Small intestine (tissue), 7 donors: ENCODE measurements around the gene ERF. TPM values are rescaled to one million over a fixed set of nuclear protein-coding genes. Genes with fewer than 3 reads are reported as not detected.

ENCODE experiments used
- DNase-seq, 2 donors: peaks; one replicate each; pipeline versions ENCODE4 v3.0.0 to v3.0.0-alpha.2; 2013
- FAIRE-seq: peaks from 2 replicates; lab custom pipeline; 2012; peaks lifted over from hg19 to GRCh38; lab: Jason Lieb, UNC
- H3K27ac ChIP-seq, 3 donors: one replicate each; pipeline ENCODE4 v1.5.1; 2013; ENCODE audit warnings: low read length in 2 of 3, mild to moderate bottlenecking in 2 of 3, control low read depth in 1 of 3, inconsistent platforms in 1 of 3, low read depth in 1 of 3, moderate library complexity in 1 of 3
- H3K27me3 ChIP-seq, 3 donors: one replicate each; pipeline ENCODE4 v1.6.1; 2013; ENCODE audit warnings: low read length in 3 of 3, inconsistent platforms in 1 of 3; ENCODE audit not compliant: control insufficient read depth in 3 of 3, insufficient read depth in 3 of 3
- H3K36me3 ChIP-seq, 3 donors: one replicate each; pipeline ENCODE4 v1.6.1; 2013; ENCODE audit warnings: low read length in 3 of 3, inconsistent platforms in 1 of 3, low read depth in 1 of 3, mild to moderate bottlenecking in 1 of 3, moderate library complexity in 1 of 3; ENCODE audit not compliant: control insufficient read depth in 3 of 3, insufficient read depth in 2 of 3
- H3K4me1 ChIP-seq, 3 donors: one replicate each; pipeline ENCODE4 v1.6.1; 2013; ENCODE audit warnings: low read length in 2 of 3, inconsistent platforms in 1 of 3, low read depth in 1 of 3, mild to moderate bottlenecking in 1 of 3, moderate library complexity in 1 of 3; ENCODE audit not compliant: control insufficient read depth in 3 of 3, insufficient read depth in 2 of 3
- H3K4me3 ChIP-seq, 3 donors: one replicate each; pipeline ENCODE4 v1.5.1; 2013; ENCODE audit warnings: low read length in 3 of 3, control low read depth in 1 of 3, inconsistent platforms in 1 of 3, low read depth in 1 of 3, mild to moderate bottlenecking in 1 of 3, moderate library complexity in 1 of 3
- H3K9me3 ChIP-seq, 2 donors: one replicate each; pipeline ENCODE4 v1.6.1; 2013; ENCODE audit warnings: low read depth in 1 of 2, low read length in 1 of 2; ENCODE audit not compliant: control insufficient read depth in 2 of 2, insufficient read depth in 1 of 2
- WGBS, 3 donors: extraction: QIAGEN DNeasy Blood & Tissue Kit; methylation state at CpG; one replicate each; pipeline ENCODE4 v1.1.7; 2013; 5-methylcytosine and 5-hydroxymethylcytosine counted together
- polyA plus RNA-seq, 4 donors: library from polyadenylated mRNA; stranded (reverse) in 3 of 4; unstranded in 1 of 4; fragments of 200-250 nt in 3 of 4; fragments of 120-200 nt in 1 of 4; gene quantifications; one replicate each; pipeline versions ENCODE4 v1.2.1 to v1.2.3, GENCODE V29; 2013
- donor health status: healthy with polysubstance abuse.
- donor health status: control.
- donor health status: control.
- donor health status: Bipolar disorder and iron deficiency.
- donor health status: healthy.

ERF gene
- polyA plus RNA-seq, 4 donors: 28.6 to 60.7 (median 41.7) TPM

DNA sequence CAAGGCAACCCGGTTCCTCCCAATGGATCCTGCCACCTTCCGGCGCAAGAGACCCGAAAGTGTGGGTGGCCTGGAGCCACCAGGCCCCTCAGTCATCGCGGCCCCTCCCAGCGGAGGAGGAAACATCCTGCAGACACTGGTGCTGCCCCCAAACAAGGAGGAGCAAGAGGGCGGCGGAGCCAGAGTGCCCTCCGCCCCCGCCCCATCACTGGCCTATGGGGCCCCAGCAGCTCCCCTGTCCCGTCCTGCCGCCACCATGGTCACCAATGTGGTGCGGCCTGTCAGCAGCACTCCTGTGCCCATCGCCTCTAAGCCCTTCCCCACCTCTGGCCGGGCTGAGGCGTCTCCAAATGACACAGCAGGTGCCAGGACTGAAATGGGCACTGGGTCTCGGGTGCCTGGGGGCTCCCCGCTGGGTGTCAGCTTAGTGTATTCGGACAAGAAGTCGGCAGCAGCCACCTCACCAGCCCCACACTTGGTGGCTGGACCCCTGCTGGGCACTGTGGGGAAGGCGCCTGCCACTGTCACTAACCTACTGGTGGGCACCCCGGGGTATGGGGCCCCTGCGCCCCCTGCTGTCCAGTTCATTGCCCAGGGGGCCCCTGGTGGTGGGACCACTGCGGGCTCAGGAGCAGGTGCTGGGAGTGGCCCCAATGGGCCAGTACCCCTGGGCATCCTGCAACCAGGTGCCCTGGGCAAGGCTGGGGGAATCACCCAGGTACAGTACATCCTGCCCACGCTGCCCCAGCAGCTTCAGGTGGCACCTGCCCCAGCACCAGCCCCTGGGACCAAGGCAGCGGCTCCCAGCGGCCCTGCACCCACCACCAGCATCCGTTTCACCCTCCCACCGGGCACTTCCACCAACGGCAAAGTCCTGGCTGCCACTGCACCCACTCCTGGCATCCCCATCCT, 35.9 kb upstream of the ERF start:
- peaks cover 0 to 42% (median 0%) of the 10 kb centered on the region in 3 donors for H3K4me1 ChIP-seq
- DNase-seq (no peak), FAIRE-seq (no peak)
- no peaks in the 10 kb centered on the region for H3K9me3 ChIP-seq
- H3K4me3 ChIP-seq: no peak overlapping the region
- peaks cover 22 to 92% (median 23%) of the 10 kb centered on the region in 3 donors for H3K36me3 ChIP-seq
- WGBS, 3 donors: 82 to 90% (median 89%) methylated on average over 31 of the region's 31 CpGs
- H3K27ac ChIP-seq: no peak overlapping the region
- no peaks in the 10 kb centered on the region for H3K27me3 ChIP-seq

DNA sequence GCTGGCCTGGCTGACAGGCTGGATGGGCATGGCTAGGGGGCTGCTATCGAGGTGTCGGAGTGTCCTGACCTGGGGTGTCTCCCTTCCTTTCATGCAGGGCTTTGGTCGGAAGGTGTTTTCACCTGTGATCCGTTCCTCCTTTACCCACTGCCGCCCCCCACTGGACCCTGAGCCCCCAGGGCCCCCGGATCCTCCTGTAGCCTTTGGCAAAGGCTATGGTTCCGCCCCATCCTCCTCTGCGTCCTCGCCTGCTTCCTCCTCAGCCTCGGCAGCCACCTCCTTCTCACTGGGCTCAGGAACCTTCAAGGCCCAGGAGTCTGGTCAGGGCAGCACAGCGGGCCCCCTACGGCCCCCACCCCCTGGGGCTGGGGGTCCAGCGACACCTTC, 35.2 kb upstream of the ERF start:
- H3K36me3 ChIP-seq: peaks cover 22 to 86% (median 23%) of the 10 kb centered on the region in 3 donors
- peaks cover 0 to 49% (median 4%) of the 10 kb centered on the region in 3 donors for H3K4me1 ChIP-seq
- H3K4me3 ChIP-seq: no peak overlapping the region
- no peaks in the 10 kb centered on the region for H3K27me3 ChIP-seq
- 83 to 91% (median 84%) methylated on average over 13 of the region's 13 CpGs for WGBS, 3 donors
- DNase-seq (no peak), FAIRE-seq (no peak)
- H3K9me3 ChIP-seq: no peaks in the 10 kb centered on the region
- H3K27ac ChIP-seq: no peak overlapping the region

DNA sequence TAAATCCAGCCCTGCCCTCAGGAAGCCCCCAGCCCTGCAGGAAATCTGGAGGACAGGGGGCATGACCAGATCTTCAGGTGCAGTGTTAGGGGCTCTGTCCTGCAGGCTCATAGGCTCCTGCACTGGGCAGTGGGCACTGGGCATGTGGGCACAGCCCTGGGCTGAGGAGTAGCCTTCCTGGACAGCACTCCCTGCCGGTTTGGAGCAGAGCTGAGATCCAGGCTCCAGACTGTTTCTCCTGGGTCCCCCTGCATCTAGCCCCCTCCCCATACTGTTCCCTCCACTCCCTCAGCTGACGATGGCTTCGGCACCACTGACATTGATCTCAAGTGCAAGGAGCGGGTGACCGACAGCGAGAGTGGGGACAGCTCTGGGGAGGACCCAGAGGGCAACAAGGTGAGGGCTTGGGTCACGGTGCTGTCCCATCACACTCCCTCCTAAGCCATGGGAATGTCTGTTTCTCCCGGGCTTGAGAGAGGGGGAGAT, 34.7 kb upstream of the ERF start:
- DNase-seq (no peak), FAIRE-seq (no peak)
- Histone ChIP-seq H3K36me3 (peaks cover 22 to 81% (median 23%) of the 10 kb centered on the region in 3 donors), H3K27ac (no peak overlapping the region), H3K27me3 (no peaks in the 10 kb centered on the region), H3K9me3 (no peaks in the 10 kb centered on the region), H3K4me1 (peaks cover 3 to 54% (median 4%) of the 10 kb centered on the region in 3 donors), H3K4me3 (no peak overlapping the region)
- 90 to 95% (median 92%) methylated on average over 8 of the region's 8 CpGs for WGBS, 3 donors

DNA sequence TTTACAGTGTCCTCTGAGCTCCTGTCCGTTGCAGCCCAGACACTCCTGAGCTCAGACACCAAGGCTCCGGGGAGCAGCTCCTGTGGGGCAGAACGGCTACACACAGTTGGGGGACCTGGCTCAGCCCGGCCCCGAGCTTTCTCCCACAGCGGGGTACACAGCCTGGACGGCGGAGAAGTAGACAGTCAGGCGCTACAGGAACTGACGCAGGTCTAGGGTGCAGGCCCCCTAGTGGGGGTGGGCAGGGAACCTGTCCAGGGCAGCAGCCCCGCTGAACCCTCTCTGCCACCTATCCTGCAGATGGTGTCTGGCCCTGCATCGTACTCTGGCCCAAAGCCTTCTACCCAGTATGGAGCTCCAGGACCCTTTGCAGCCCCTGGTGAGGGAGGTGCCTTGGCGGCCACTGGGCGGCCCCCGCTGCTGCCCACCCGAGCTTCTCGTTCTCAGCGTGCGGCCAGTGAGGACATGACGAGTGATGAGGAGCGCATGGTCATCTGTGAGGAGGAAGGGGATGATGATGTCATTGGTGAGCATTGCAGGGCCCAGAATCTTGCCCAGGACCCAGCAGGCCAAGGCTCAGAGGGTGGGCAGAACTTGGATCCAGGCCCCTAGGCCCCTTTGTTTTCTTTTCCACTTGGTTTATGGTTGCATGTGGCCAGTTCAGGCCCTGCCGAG, 34.1 kb upstream of the ERF start:
- WGBS, 3 donors: 93 to 95% (median 93%) methylated on average over 20 to 22 of the region's 22 CpGs
- no peak for FAIRE-seq

DNA sequence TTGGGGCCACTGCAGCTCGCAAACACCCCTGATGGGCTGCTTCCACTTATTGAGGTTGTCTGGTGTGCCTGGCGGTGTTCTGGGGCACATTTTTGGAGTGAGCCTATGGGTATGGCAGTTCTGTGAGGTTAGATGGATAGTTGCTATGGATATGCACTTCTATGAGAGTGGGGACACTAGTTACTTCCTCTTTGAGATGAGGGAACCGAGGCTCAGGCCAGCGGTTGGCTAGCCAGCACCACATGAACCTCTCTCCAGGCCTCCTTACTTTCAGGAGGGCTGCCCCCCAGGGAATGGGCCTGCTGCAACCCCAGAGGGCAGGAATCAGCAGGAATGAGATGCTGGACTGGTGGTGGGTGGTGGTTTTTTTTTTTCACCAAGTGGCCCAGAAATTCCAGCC, 33.5 kb upstream of the ERF start:
- 85 to 92% (median 88%) methylated on average over 4 of the region's 4 CpGs for WGBS, 3 donors
- H3K36me3 ChIP-seq: peaks cover 17 to 69% (median 17%) of the 10 kb centered on the region in 3 donors
- DNase-seq (no peak), FAIRE-seq (no peak)
- H3K9me3 ChIP-seq: no peaks in the 10 kb centered on the region
- no peak overlapping the region for H3K4me3 ChIP-seq
- no peaks in the 10 kb centered on the region for H3K27me3 ChIP-seq
- peaks cover 3 to 49% (median 4%) of the 10 kb centered on the region in 3 donors for H3K4me1 ChIP-seq
- H3K27ac ChIP-seq: no peak overlapping the region

More for the DNA sequence above, 34.1 kb upstream of the ERF start:
- H3K27me3 ChIP-seq: no peaks in the 10 kb centered on the region
- no peak for DNase-seq
- no peak overlapping the region for H3K4me3 ChIP-seq
- no peak overlapping the region for H3K27ac ChIP-seq
- H3K36me3 ChIP-seq: peaks cover 19 to 75% (median 21%) of the 10 kb centered on the region in 3 donors
- no peaks in the 10 kb centered on the region for H3K9me3 ChIP-seq
- peaks cover 3 to 54% (median 4%) of the 10 kb centered on the region in 3 donors for H3K4me1 ChIP-seq

DNA sequence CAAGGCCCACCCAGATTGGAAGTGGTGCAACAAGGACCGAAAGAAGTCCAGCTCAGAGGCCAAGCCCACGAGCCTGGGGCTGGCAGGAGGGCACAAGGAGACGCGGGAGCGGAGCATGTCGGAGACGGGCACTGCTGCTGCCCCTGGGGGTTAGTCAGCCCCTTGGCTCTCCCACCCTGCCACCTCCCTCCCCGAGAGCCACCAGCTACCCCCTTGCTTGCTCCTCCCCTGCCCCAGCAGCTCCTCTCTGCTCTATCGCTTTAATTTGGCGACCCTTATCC, 32.8 kb upstream of the ERF start:
- FAIRE-seq (no peak), DNase-seq (no peak)
- Histone ChIP-seq H3K27ac (no peak overlapping the region), H3K4me1 (peaks cover 5 to 50% (median 7%) of the 10 kb centered on the region in 3 donors), H3K4me3 (no peak overlapping the region), H3K9me3 (no peaks in the 10 kb centered on the region), H3K36me3 (peaks cover 13 to 62% (median 14%) of the 10 kb centered on the region in 3 donors), H3K27me3 (no peaks in the 10 kb centered on the region)
- WGBS, 3 donors: 91 to 94% (median 93%) methylated on average over 10 of the region's 10 CpGs

DNA sequence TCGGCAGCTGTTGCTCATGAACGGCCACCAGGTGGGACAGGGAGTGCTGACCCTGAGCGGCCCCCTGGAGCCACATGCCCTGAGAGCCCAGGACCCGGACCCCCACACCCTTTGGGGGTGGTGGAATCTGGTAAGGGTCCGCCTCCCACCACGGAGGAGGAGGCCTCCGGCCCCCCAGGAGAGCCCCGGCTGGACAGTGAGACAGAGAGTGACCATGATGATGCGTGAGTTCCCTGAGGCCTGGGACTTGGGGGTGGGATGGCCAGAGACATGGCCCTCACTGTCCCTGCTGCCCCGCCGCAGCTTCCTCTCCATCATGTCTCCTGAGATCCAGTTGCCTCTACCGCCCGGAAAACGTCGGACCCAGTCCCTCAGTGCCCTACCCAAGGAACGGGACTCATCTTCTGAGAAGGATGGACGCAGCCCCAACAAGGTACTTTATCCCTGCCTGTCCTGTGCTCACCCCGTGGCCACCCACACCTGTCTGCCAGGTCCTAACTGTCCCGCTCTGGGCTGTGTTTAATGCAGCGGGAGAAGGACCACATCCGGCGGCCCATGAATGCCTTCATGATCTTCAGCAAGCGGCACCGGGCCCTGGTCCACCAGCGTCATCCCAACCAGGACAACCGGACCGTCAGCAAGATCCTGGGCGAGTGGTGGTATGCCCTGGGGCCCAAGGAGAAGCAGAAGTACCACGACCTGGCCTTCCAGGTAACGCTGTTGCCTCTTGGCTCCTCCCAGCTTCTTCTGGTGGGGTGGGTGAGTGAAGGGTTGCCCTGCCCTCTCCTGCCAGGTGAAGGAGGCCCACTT, 32.3 kb upstream of the ERF start:
- Histone ChIP-seq H3K36me3 (peaks cover 9 to 57% (median 13%) of the 10 kb centered on the region in 3 donors), H3K4me3 (no peak overlapping the region), H3K9me3 (no peaks in the 10 kb centered on the region), H3K4me1 (peaks cover 6 to 49% (median 7%) of the 10 kb centered on the region in 3 donors), H3K27ac (peak overlapping the region in 1 of 3 donors; percentile 23), H3K27me3 (no peaks in the 10 kb centered on the region)
- WGBS, 3 donors: 92 to 96% (median 93%) methylated on average over 25 to 30 of the region's 30 CpGs
- DNase-seq: no peak
- no peak for FAIRE-seq
